Muscle of leg (tissue), 11 donors: Measurements from ENCODE around the gene TNXB. TPM values are rescaled to one million over a fixed set of nuclear protein-coding genes. Genes with fewer than 3 reads are reported as not detected.
"Not testable (repeated sequence)": the region's sequence is repeated elsewhere in the genome, so short reads cannot be mapped to it uniquely, and the experiment has no call there.

Experiments
- DNase-seq: peaks from one replicate; pipeline ENCODE4 v3.0.0; 2013
- H3K27ac ChIP-seq: one replicate; pipeline ENCODE4 v1.5.1; 2013; ENCODE audit warnings: mild to moderate bottlenecking, low read length, control low read depth
- H3K27me3 ChIP-seq: one replicate; pipeline ENCODE4 v1.6.1; 2013; ENCODE audit warnings: low read length; ENCODE audit not compliant: control insufficient read depth, insufficient read depth
- H3K36me3 ChIP-seq: one replicate; pipeline ENCODE4 v1.6.1; 2013; ENCODE audit warnings: low read length; ENCODE audit not compliant: control insufficient read depth, insufficient read depth
- H3K4me1 ChIP-seq: one replicate; pipeline ENCODE4 v1.6.1; 2013; ENCODE audit warnings: low read length; ENCODE audit not compliant: control insufficient read depth, insufficient read depth
- H3K4me3 ChIP-seq: one replicate; pipeline ENCODE4 v1.5.1; 2013; ENCODE audit warnings: low read length, control low read depth
- H3K9me3 ChIP-seq: replicated peaks from 2 replicates; pipeline ENCODE4 v1.6.1; 2013; ENCODE audit warnings: low read depth, low read length; ENCODE audit not compliant: control insufficient read depth
- WGBS: methylation state at CpG from one replicate; pipeline ENCODE4 v1.1.5; 2013; ENCODE audit warnings: missing lambda C conversion rate; ENCODE audit not compliant: insufficient coverage; 5-methylcytosine and 5-hydroxymethylcytosine counted together
- polyA plus RNA-seq, 8 donors: library from polyadenylated mRNA; unstranded; fragments of 120-200 nt; gene quantifications; one replicate each; pipeline versions ENCODE4 v1.2.1 to v1.2.3, GENCODE V29; 2013; ENCODE audit warnings: inconsistent platforms in 1 of 8, low replicate concordance in 1 of 8; ENCODE audit not compliant: insufficient read length in 8 of 8, insufficient read depth in 1 of 8
- total RNA-seq: library from RNA; stranded (reverse); fragments of 120-200 nt; gene quantifications from one replicate; pipeline ENCODE4 v1.2.4, GENCODE V29; 2013

The TNXB gene
- total and polyA plus RNA-seq, 9 donors: 100.0 to 207 (median 116) TPM

DNA sequence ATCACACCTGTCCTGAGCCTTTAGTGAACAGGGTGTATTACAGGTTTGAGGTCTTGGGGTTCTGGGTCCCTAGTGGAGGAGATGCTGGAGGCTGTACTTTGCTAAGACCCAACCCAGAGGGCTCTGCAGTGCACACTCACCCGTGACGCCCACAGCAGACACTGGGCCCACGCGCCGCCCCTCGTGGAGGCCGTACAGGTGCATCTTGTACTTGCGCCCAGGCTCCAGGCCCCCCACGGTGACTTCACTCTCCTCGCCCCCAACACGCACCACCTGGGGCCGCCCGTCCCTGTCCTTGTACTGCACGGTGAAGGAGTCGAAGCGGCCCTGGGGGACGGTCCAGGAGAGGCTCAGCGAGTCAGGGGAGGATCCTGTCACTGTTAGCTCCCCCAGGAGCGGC lies 41.6 kb downstream of the TNXB start:
- H3K27me3 ChIP-seq, H3K27ac ChIP-seq, DNase-seq, H3K4me3 ChIP-seq, H3K9me3 ChIP-seq: not testable (repeated sequence)
- Histone ChIP-seq H3K4me1 (peaks cover 22% of the 10 kb centered on the region), H3K36me3 (peaks cover 48% of the 10 kb centered on the region)
- 67% methylated on average over 1 of the region's 19 CpGs for WGBS

- no peaks in the 10 kb centered on the region for H3K4me1 ChIP-seq
- no peak overlapping the region for H3K27ac ChIP-seq
- H3K36me3 ChIP-seq: peaks cover 47% of the 10 kb centered on the region
- 90% methylated on average over 10 of the region's 14 CpGs for WGBS
- no peak for DNase-seq
- no peaks in the 10 kb centered on the region for H3K9me3 ChIP-seq
- H3K4me3 ChIP-seq: no peak overlapping the region
- no peaks in the 10 kb centered on the region for H3K27me3 ChIP-seq
Observed at GRCh38 chr6:32064706-32065105, 44.4 kb downstream of the TNXB start.

DNA sequence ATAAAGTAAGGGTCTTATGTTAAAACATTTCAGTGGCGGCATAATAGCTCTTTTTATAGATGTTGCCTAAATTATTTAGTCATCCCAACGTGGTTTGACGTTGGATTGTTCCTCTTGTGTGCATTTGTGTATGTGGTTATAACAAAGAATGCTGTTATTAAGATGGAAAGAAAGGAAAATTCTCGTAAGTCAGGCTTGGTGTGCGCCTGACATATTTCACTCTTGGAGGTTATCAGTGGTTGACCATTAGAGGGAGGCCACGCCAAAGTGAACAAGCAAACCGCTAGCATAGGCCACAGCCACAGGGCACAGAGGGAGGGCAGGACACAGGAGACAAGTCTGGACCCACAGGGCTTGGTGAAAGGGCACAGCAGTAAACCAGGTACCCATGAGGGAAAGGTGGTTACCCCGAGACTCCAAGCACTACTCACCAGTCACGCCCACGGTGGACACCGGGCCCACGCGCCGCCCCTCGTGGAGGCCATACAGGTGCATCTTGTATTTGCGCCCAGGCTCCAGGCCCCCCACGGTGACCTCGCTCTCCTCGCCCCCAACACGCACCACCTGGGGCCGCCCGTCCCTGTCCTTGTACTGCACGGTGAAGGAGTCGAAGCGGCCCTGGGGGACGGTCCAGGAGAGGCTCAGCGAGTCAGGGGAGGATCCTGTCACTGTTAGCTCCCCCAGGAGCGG lies 48.0 kb downstream of the TNXB start:
- Histone ChIP-seq H3K27me3 (no peaks in the 10 kb centered on the region), H3K36me3 (peaks cover 46% of the 10 kb centered on the region), H3K4me1 (no peaks in the 10 kb centered on the region), H3K4me3 (no peak overlapping the region), H3K27ac (no peak overlapping the region), H3K9me3 (no peaks in the 10 kb centered on the region)
- 87% methylated on average over 11 of the region's 28 CpGs for WGBS
- DNase-seq: no peak

GRCh38 chr6:32058511-32058963 lies 50.6 kb downstream of the TNXB start:
- Histone ChIP-seq H3K4me3 (no peak overlapping the region), H3K9me3 (no peaks in the 10 kb centered on the region), H3K36me3 (peaks cover 49% of the 10 kb centered on the region), H3K27me3 (no peaks in the 10 kb centered on the region), H3K4me1 (no peaks in the 10 kb centered on the region), H3K27ac (no peak overlapping the region)
- WGBS: 48% methylated on average over 11 of the region's 11 CpGs
- peak; percentile 56 for DNase-seq

- no peak overlapping the region for H3K4me3 ChIP-seq
- 80% methylated on average over 14 of the region's 17 CpGs for WGBS
- H3K27ac ChIP-seq: no peak overlapping the region
- H3K36me3 ChIP-seq: peaks cover 54% of the 10 kb centered on the region
- no peaks in the 10 kb centered on the region for H3K4me1 ChIP-seq
- no peaks in the 10 kb centered on the region for H3K9me3 ChIP-seq
- no peaks in the 10 kb centered on the region for H3K27me3 ChIP-seq
- DNase-seq: no peak
Observed at GRCh38 chr6:32057966-32058365, 51.2 kb downstream of the TNXB start.

GRCh38 chr6:32056254-32056653 lies 52.9 kb downstream of the TNXB start:
- Histone ChIP-seq H3K4me1 (no peaks in the 10 kb centered on the region), H3K9me3 (no peaks in the 10 kb centered on the region), H3K4me3 (no peak overlapping the region), H3K36me3 (peaks cover 47% of the 10 kb centered on the region), H3K27ac (no peak overlapping the region), H3K27me3 (no peaks in the 10 kb centered on the region)
- no peak for DNase-seq
- WGBS: no CpG with 5 or more reads among the region's 7 CpGs

DNA sequence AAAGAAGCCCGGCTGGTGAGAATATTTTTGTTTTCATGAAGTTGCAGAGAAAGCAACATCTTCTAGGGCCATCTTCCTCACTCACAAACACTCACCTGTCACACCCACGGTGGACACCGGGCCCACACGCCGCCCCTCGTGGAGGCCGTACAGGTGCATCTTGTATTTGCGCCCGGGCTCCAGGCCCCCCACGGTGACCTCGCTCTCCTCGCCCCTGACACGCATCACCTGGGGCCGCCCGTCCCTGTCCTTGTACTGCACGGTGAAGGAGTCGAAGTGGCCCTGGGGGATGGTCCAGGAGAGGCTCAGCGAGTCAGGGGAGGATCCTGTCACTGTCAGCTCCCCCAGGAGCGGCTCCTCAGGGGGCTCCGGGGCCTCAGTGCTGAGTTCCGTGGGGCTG lies 53.4 kb downstream of the TNXB start:
- not testable (repeated sequence) for H3K27me3 ChIP-seq, DNase-seq, H3K9me3 ChIP-seq, H3K27ac ChIP-seq, H3K4me3 ChIP-seq, H3K4me1 ChIP-seq
- peaks cover 47% of the 10 kb centered on the region for H3K36me3 ChIP-seq
- 85% methylated on average over 18 of the region's 21 CpGs for WGBS

- H3K27ac ChIP-seq, H3K27me3 ChIP-seq, H3K4me1 ChIP-seq, H3K9me3 ChIP-seq, DNase-seq, H3K4me3 ChIP-seq: not testable (repeated sequence)
- 91% methylated on average over 4 of the region's 13 CpGs for WGBS
- H3K36me3 ChIP-seq: peaks cover 47% of the 10 kb centered on the region
Observed at GRCh38 chr6:32053314-32053713, 55.8 kb downstream of the TNXB start.

- H3K4me3 ChIP-seq, H3K27me3 ChIP-seq, DNase-seq, H3K27ac ChIP-seq, H3K9me3 ChIP-seq: not testable (repeated sequence)
- Histone ChIP-seq H3K36me3 (peaks cover 46% of the 10 kb centered on the region), H3K4me1 (peaks cover 12% of the 10 kb centered on the region)
- WGBS: 84% methylated on average over 20 of the region's 20 CpGs
Observed at GRCh38 chr6:32052626-32053025, 56.5 kb downstream of the TNXB start.

- H3K27me3 ChIP-seq: no peaks in the 10 kb centered on the region
- H3K27ac ChIP-seq: no peak overlapping the region
- H3K4me1 ChIP-seq: peaks cover 30% of the 10 kb centered on the region
- H3K4me3 ChIP-seq: no peak overlapping the region
- WGBS: 54% methylated on average over 5 of the region's 5 CpGs
- H3K36me3 ChIP-seq: peaks cover 51% of the 10 kb centered on the region
- no peaks in the 10 kb centered on the region for H3K9me3 ChIP-seq
- peak; percentile 3 for DNase-seq
Observed at GRCh38 chr6:32050562-32050961, 58.6 kb downstream of the TNXB start.

DNA sequence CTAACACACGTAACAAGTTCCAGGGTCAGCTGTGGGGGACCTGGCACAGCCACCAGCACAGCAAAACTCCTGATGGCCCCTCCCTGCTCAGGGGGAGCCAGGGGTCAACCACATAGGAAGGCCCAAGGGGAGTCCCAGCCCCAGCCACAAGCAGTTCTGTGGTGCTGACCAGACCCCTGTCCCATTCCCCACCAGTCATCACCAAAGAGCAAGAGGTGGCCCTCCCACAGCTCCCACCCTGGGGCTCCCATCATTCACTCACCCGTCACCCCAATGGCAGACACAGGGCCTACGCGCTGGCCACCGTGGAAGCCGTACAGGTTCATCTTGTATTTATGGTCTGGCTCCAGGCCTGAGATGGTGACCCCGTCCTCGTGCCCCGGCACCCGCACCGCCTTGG lies 59.4 kb downstream of the TNXB start:
- not testable (repeated sequence) for H3K4me3 ChIP-seq, H3K27me3 ChIP-seq, H3K27ac ChIP-seq, H3K9me3 ChIP-seq
- Histone ChIP-seq H3K36me3 (peaks cover 44% of the 10 kb centered on the region), H3K4me1 (peaks cover 30% of the 10 kb centered on the region)
- peak; percentile 5 for DNase-seq
- 33% methylated on average over 1 of the region's 11 CpGs for WGBS
